Measurements from ENCODE around the gene INTS11. TPM values are rescaled to one million over a fixed set of nuclear protein-coding genes. Genes with fewer than 3 reads are reported as not detected.

Gene INTS11
- total and polyA plus RNA-seq, 5 donors from 2014 or later = 66.2 to 138 (median 69.2) TPM

DNA sequence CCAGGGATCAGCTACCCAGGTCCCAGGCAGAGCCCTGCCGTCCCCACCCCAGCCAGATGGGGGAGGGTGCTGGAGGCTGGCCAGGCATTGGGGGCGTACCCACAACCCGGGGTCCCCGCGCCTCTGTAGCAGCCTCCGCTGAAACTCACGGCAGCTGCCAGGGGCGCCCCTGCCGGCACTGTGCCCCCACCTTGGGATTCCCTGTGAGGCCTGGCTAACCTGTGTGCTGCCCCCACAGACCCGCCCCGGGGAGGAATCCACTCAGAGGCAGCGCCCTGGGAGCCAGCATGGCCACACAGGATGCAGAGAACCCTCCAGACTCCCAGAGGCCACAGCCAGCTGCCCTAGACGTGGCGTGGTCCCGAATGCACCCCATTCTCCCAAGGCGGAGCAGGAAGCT lies 20.9 kb upstream of the INTS11 start:
- H3K4me1 Mint-ChIP-seq = peaks cover 0 to 18% (median 3%) of the 10 kb centered on the region in 4 donors
- no peak overlapping the region for H3K27ac Mint-ChIP-seq
- no peaks in the 10 kb centered on the region for H3K27me3 Mint-ChIP-seq
- Histone ChIP-seq H3K9me3 (ENCODE audit: control insufficient read depth in 2 of 2, low read length in 2 of 2) (no peaks in the 10 kb centered on the region), H3K36me3 (ENCODE audit: control insufficient read depth, insufficient read depth, low read length) (no peaks in the 10 kb centered on the region), H3K4me3 (ENCODE audit: low read depth, low read length) (no peak overlapping the region), H3K27ac (ENCODE audit: insufficient read depth, low read length, poor library complexity, severe bottlenecking) (no peak overlapping the region), H3K27me3 (ENCODE audit: control insufficient read depth, insufficient read depth, low read length) (no peaks in the 10 kb centered on the region), H3K4me1 (ENCODE audit: control insufficient read depth, insufficient read depth, low read length, poor library complexity, severe bottlenecking) (peaks cover 20% of the 10 kb centered on the region)
- DNase-seq = no peak
- H3K4me3 Mint-ChIP-seq = no peak overlapping the region
- ATAC-seq (ENCODE audit: low read depth in 2 of 2) = no peak
- H3K36me3 Mint-ChIP-seq = peaks cover 10% of the 10 kb centered on the region
- H3K9me3 Mint-ChIP-seq = no peaks in the 10 kb centered on the region

DNA sequence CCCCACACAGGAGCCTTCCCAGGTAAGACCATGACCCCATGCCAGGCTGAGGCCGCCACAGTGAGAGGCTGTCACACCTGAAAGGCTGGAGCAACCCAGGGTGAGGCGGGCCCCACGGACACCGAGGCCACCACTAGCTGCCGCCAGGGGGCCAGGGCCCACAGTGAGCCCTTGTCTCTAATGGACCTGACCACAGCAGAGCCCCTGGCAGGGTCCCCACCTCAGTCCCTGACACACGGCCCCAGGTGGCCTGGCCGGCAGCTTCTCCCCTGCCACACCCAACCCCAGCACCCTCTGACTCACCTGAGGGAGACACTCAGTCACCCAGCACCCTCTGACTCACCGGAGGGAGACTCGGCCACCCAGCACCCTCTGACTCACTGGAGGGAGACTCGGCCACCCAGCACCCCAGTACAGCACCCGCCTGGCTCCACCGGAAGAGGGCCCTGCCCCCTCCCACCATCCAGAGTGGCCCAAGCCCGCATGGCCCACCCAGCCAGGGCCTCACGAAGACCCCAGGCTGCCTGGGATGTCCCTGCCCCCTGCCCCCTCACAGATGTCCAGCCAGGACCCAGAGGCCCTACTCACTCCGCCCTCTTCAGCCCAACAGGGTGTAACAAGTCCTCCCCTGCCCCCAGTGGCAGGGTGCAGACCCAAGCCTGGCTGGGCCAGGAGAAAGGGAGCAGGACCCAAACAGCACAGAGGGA lies 20.3 kb upstream of the INTS11 start:
- Histone ChIP-seq H3K9me3 (ENCODE audit: control insufficient read depth in 2 of 2, low read length in 2 of 2) (no peaks in the 10 kb centered on the region), H3K36me3 (ENCODE audit: control insufficient read depth, insufficient read depth, low read length) (no peaks in the 10 kb centered on the region), H3K27me3 (ENCODE audit: control insufficient read depth, insufficient read depth, low read length) (no peaks in the 10 kb centered on the region), H3K27ac (ENCODE audit: insufficient read depth, low read length, poor library complexity, severe bottlenecking) (no peak overlapping the region), H3K4me3 (ENCODE audit: low read depth, low read length) (no peak overlapping the region), H3K4me1 (ENCODE audit: control insufficient read depth, insufficient read depth, low read length, poor library complexity, severe bottlenecking) (peaks cover 20% of the 10 kb centered on the region)
- H3K9me3 Mint-ChIP-seq = peaks cover 0 to 2% (median 0%) of the 10 kb centered on the region in 7 donors
- H3K27ac Mint-ChIP-seq = no peak overlapping the region
- H3K4me1 Mint-ChIP-seq = peaks cover 0 to 18% (median 3%) of the 10 kb centered on the region in 4 donors
- DNase-seq = no peak
- no peak overlapping the region for H3K4me3 Mint-ChIP-seq
- H3K36me3 Mint-ChIP-seq = peaks cover 10% of the 10 kb centered on the region
- ATAC-seq (ENCODE audit: low read depth in 2 of 2) = no peak
- no peaks in the 10 kb centered on the region for H3K27me3 Mint-ChIP-seq

DNA sequence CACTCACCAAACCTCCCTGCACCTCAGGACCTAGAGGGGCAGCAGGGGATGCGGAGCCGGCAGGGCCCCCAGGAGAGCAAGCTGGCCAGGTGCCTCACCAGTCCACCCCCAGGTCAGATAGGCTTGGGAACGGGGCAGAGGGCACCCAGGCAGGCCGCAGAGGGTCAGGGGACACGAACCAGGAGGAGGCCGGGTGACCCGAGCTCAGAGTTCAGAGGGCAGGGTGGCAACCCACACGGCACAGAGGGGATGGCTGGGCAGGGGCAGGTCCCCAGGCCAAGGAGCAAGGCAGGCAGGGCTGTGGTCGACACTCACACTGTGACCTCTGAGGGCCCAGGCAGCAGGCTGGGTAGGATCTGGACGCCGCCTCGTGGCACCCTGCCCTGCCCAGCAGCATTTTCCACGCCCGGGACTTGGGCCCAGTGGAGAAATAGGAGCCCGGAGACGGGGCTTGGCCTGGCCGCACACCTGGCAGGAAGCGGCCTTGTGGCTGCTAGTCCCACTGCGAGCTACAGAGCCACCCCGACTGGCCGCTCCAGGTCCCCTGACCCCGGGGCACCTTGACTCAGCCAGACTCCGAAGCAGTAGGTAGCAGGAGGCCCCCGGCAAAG lies 19.5 kb upstream of the INTS11 start:
- Histone ChIP-seq H3K36me3 (ENCODE audit: control insufficient read depth, insufficient read depth, low read length) (peaks cover 2% of the 10 kb centered on the region), H3K4me3 (ENCODE audit: low read depth, low read length) (no peak overlapping the region), H3K9me3 (ENCODE audit: control insufficient read depth in 2 of 2, low read length in 2 of 2) (no peaks in the 10 kb centered on the region), H3K4me1 (ENCODE audit: control insufficient read depth, insufficient read depth, low read length, poor library complexity, severe bottlenecking) (peaks cover 20% of the 10 kb centered on the region), H3K27me3 (ENCODE audit: control insufficient read depth, insufficient read depth, low read length) (no peaks in the 10 kb centered on the region), H3K27ac (ENCODE audit: insufficient read depth, low read length, poor library complexity, severe bottlenecking) (no peak overlapping the region)
- no peak overlapping the region for H3K4me3 Mint-ChIP-seq
- H3K36me3 Mint-ChIP-seq = peaks cover 10% of the 10 kb centered on the region
- H3K4me1 Mint-ChIP-seq = peaks cover 0 to 18% (median 3%) of the 10 kb centered on the region in 4 donors
- no peaks in the 10 kb centered on the region for H3K27me3 Mint-ChIP-seq
- peaks cover 0 to 2% (median 0%) of the 10 kb centered on the region in 7 donors for H3K9me3 Mint-ChIP-seq
- DNase-seq = no peak
- ATAC-seq (ENCODE audit: low read depth in 2 of 2) = no peak
- no peak overlapping the region for H3K27ac Mint-ChIP-seq

DNA sequence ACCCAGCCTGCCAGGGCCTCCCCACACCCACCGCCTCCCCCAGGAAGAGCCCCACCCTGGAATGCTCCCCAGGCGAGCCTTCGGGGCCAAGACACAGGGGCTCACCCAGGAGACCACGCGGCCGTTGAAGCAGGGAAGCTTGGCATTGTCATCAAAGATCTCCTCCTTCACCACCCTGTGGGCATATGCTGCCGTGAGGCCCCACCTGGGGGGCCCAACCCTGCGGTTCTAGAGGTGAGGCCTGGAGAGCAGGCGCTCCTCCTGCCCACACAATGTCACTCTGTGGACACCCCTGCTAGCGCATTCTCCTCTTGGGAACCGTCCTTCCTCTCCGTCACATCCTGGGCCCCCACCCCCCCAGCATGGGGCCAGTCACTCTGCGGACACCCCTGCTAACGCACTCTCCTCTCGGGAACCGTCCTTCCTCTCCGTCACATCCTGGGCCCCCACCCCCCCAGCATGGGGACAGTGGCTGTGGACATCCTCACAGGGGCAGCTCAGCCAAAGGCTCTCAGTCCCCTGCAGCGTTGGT lies 18.2 kb upstream of the INTS11 start:
- H3K4me3 ChIP-seq (ENCODE audit: low read depth, low read length) = no peak overlapping the region
- peaks cover 10% of the 10 kb centered on the region for H3K4me1 ChIP-seq (ENCODE audit: control insufficient read depth, insufficient read depth, low read length, poor library complexity, severe bottlenecking)
- Mint-ChIP-seq H3K27ac (no peak overlapping the region), H3K36me3 (peaks cover 10% of the 10 kb centered on the region), H3K9me3 (peaks cover 0 to 2% (median 0%) of the 10 kb centered on the region in 7 donors), H3K4me3 (no peak overlapping the region), H3K4me1 (peaks cover 0 to 11% (median 3%) of the 10 kb centered on the region in 4 donors), H3K27me3 (no peaks in the 10 kb centered on the region)
- peaks cover 3% of the 10 kb centered on the region for H3K36me3 ChIP-seq (ENCODE audit: control insufficient read depth, insufficient read depth, low read length)
- ATAC-seq (ENCODE audit: low read depth in 2 of 2) = no peak
- no peak overlapping the region for H3K27ac ChIP-seq (ENCODE audit: insufficient read depth, low read length, poor library complexity, severe bottlenecking)
- no peaks in the 10 kb centered on the region for H3K27me3 ChIP-seq (ENCODE audit: control insufficient read depth, insufficient read depth, low read length)
- H3K9me3 ChIP-seq (ENCODE audit: control insufficient read depth in 2 of 2, low read length in 2 of 2) = no peaks in the 10 kb centered on the region
- no peak for DNase-seq

DNA sequence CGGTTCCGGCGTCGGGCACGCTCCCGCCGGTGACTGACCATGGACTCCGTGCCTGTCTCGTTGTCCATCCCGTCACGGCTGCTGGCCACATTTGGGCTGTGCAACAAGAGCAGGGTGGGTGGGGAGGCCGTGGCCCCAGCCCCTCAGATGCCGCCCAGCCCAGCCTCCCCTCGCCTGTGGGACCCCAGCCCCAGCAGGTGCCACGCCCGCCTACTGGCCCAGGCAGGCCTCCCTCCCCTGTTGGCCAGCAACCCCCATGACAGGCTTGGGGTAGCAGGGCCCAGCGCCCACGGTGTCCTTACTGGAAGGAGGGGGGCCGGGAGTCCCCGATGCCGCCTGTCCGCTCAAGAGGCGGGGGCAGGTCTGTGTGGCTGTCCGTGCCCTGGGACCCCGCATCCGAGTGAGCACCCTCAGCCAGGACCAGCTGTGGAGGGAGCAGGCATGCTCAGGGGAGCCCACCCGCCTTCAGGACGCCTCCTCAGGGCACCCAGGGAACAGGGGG lies 17.7 kb upstream of the INTS11 start:
- no peaks in the 10 kb centered on the region for H3K27me3 Mint-ChIP-seq
- Histone ChIP-seq H3K4me1 (ENCODE audit: control insufficient read depth, insufficient read depth, low read length, poor library complexity, severe bottlenecking) (peaks cover 6% of the 10 kb centered on the region), H3K9me3 (ENCODE audit: control insufficient read depth in 2 of 2, low read length in 2 of 2) (no peaks in the 10 kb centered on the region), H3K36me3 (ENCODE audit: control insufficient read depth, insufficient read depth, low read length) (peaks cover 3% of the 10 kb centered on the region), H3K27me3 (ENCODE audit: control insufficient read depth, insufficient read depth, low read length) (no peaks in the 10 kb centered on the region), H3K4me3 (ENCODE audit: low read depth, low read length) (no peak overlapping the region), H3K27ac (ENCODE audit: insufficient read depth, low read length, poor library complexity, severe bottlenecking) (no peak overlapping the region)
- peaks cover 10% of the 10 kb centered on the region for H3K36me3 Mint-ChIP-seq
- no peak for DNase-seq
- H3K4me1 Mint-ChIP-seq = peaks cover 0 to 6% (median 2%) of the 10 kb centered on the region in 4 donors
- no peak overlapping the region for H3K4me3 Mint-ChIP-seq
- no peak overlapping the region for H3K27ac Mint-ChIP-seq
- H3K9me3 Mint-ChIP-seq = peaks cover 0 to 2% (median 0%) of the 10 kb centered on the region in 7 donors
- no peak for ATAC-seq (ENCODE audit: low read depth in 2 of 2)

DNA sequence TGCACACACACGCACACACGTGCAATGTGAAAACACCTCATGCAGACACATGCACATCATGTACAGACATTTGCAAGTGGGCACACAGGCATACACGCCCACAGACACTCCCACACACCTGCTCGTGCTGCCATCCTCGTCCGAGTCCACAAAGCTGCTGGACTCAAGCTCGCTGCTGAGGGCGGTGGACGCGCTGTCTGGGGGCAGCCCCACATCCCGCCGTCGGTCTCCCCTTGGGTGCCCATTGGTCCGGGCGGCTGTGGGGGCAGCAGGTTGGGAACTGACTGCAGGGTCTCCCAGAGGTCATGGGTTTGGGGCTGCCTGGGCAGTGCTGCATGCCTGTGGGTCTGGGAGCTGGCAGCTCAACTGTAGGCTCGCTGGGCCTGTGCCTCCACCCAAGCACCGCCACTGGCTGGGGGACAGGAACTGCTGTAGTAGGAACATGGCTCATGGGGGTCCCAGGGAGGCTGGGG lies 17.1 kb upstream of the INTS11 start:
- H3K27me3 ChIP-seq (ENCODE audit: control insufficient read depth, insufficient read depth, low read length) = no peaks in the 10 kb centered on the region
- no peaks in the 10 kb centered on the region for H3K27me3 Mint-ChIP-seq
- no peak overlapping the region for H3K4me3 Mint-ChIP-seq
- H3K4me1 ChIP-seq (ENCODE audit: control insufficient read depth, insufficient read depth, low read length, poor library complexity, severe bottlenecking) = peaks cover 3% of the 10 kb centered on the region
- ATAC-seq (ENCODE audit: low read depth in 2 of 2) (no peak), DNase-seq (no peak)
- H3K27ac ChIP-seq (ENCODE audit: insufficient read depth, low read length, poor library complexity, severe bottlenecking) = no peak overlapping the region
- H3K27ac Mint-ChIP-seq = no peak overlapping the region
- H3K9me3 ChIP-seq (ENCODE audit: control insufficient read depth in 2 of 2, low read length in 2 of 2) = no peaks in the 10 kb centered on the region
- H3K9me3 Mint-ChIP-seq = peaks cover 0 to 2% (median 0%) of the 10 kb centered on the region in 7 donors
- peaks cover 10% of the 10 kb centered on the region for H3K36me3 Mint-ChIP-seq
- H3K36me3 ChIP-seq (ENCODE audit: control insufficient read depth, insufficient read depth, low read length) = peaks cover 3% of the 10 kb centered on the region
- H3K4me1 Mint-ChIP-seq = peaks cover 0 to under 1% (median 0%) of the 10 kb centered on the region in 4 donors
- no peak overlapping the region for H3K4me3 ChIP-seq (ENCODE audit: low read depth, low read length)

DNA sequence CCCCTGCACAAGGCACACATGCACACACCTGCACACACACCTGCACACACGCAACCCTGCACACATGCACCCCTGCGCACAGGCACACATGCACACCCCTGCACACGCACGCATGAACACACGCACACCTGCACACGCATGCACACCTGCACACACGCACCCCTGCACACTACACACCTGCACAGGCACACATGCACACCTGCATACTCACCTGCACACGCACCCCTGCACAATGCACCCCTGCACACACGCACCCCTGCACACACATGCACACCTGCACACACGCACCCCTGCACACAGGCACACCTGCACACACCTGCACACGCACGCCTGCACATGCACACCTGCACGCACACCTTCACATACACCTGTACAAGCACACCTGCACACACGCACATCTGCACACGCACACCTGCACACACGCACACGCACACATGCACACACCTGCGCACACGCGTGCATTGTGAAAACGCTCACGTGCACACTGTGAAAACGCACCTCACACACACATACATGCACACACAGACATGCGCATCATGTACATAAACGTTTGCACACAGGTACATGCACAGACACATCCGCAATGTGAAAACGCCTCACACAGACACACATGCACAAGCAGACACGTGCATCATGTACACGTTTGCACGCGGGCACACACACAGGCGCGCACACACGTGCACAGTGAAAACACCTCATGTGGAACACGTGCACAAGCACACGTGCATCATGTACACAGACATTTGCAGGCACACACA lies 16.5 kb upstream of the INTS11 start:
- peaks cover 0 to 2% (median 0%) of the 10 kb centered on the region in 7 donors for H3K9me3 Mint-ChIP-seq
- no peaks in the 10 kb centered on the region for H3K4me1 ChIP-seq (ENCODE audit: control insufficient read depth, insufficient read depth, low read length, poor library complexity, severe bottlenecking)
- no peak overlapping the region for H3K4me3 ChIP-seq (ENCODE audit: low read depth, low read length)
- H3K27me3 Mint-ChIP-seq = no peaks in the 10 kb centered on the region
- H3K9me3 ChIP-seq (ENCODE audit: control insufficient read depth in 2 of 2, low read length in 2 of 2) = no peaks in the 10 kb centered on the region
- no peaks in the 10 kb centered on the region for H3K4me1 Mint-ChIP-seq
- ATAC-seq (ENCODE audit: low read depth in 2 of 2) (no peak), DNase-seq (no peak)
- no peak overlapping the region for H3K27ac ChIP-seq (ENCODE audit: insufficient read depth, low read length, poor library complexity, severe bottlenecking)
- H3K36me3 ChIP-seq (ENCODE audit: control insufficient read depth, insufficient read depth, low read length) = peaks cover 3% of the 10 kb centered on the region
- no peaks in the 10 kb centered on the region for H3K27me3 ChIP-seq (ENCODE audit: control insufficient read depth, insufficient read depth, low read length)
- H3K36me3 Mint-ChIP-seq = peaks cover 10% of the 10 kb centered on the region
- H3K27ac Mint-ChIP-seq = no peak overlapping the region
- H3K4me3 Mint-ChIP-seq = no peak overlapping the region

Measured in CD4-positive, CD25-positive, alpha-beta regulatory T cell (primary cell).